Fibroblast of gingiva (primary cell): ENCODE results near the gene USP32.
"Not testable (repeated sequence)": the region's sequence is repeated elsewhere in the genome, so short reads cannot be mapped to it uniquely, and the experiment has no call there.

Experiments used
- DNase-seq: peaks from one replicate; pipeline ENCODE4 v3.0.0-alpha.2; 2011; ENCODE audit warnings: low read depth

The USP32 gene, protein sequence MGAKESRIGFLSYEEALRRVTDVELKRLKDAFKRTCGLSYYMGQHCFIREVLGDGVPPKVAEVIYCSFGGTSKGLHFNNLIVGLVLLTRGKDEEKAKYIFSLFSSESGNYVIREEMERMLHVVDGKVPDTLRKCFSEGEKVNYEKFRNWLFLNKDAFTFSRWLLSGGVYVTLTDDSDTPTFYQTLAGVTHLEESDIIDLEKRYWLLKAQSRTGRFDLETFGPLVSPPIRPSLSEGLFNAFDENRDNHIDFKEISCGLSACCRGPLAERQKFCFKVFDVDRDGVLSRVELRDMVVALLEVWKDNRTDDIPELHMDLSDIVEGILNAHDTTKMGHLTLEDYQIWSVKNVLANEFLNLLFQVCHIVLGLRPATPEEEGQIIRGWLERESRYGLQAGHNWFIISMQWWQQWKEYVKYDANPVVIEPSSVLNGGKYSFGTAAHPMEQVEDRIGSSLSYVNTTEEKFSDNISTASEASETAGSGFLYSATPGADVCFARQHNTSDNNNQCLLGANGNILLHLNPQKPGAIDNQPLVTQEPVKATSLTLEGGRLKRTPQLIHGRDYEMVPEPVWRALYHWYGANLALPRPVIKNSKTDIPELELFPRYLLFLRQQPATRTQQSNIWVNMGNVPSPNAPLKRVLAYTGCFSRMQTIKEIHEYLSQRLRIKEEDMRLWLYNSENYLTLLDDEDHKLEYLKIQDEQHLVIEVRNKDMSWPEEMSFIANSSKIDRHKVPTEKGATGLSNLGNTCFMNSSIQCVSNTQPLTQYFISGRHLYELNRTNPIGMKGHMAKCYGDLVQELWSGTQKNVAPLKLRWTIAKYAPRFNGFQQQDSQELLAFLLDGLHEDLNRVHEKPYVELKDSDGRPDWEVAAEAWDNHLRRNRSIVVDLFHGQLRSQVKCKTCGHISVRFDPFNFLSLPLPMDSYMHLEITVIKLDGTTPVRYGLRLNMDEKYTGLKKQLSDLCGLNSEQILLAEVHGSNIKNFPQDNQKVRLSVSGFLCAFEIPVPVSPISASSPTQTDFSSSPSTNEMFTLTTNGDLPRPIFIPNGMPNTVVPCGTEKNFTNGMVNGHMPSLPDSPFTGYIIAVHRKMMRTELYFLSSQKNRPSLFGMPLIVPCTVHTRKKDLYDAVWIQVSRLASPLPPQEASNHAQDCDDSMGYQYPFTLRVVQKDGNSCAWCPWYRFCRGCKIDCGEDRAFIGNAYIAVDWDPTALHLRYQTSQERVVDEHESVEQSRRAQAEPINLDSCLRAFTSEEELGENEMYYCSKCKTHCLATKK (N-terminal part only)

GRCh38 chr17:60392042-60392844, at the start of gene USP32:
Gene USP32, minus strand, starts transcription at chr17:60392133. Its CDS starts 194 bp downstream, at chr17:60391939.
- DNase-seq, result peak; percentile 100

DNA sequence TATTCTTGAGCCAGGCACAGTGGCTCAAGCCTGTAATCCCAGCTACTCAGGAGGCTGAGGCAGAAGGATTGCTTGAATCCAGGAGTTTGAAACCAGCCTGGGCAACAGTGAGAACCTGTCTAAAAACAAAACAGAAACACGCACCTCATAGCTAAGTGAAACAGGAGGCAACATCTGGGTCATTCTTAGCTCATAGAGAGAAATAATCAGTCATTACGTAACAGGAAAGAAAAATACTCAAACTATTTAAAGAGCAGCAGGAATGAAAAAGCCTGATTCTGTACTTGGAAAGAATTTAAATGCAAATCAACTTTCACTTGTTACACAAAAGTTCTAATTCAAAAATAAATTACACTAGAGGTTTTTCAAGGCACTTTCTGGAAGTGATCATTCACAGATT, 47.6 kb upstream of the USP32 start:
- DNase-seq, result peak; percentile 42

- no peak for DNase-seq
These were observed 44.7 kb upstream of the USP32 start for GRCh38 chr17:60436676-60437075.

GRCh38 chr17:60435244-60436167, 43.6 kb upstream of the USP32 start:
- DNase-seq, result peak; percentile 88

- not testable (repeated sequence) for DNase-seq
These were observed 41.4 kb upstream of the USP32 start for GRCh38 chr17:60433021-60433997.

DNA sequence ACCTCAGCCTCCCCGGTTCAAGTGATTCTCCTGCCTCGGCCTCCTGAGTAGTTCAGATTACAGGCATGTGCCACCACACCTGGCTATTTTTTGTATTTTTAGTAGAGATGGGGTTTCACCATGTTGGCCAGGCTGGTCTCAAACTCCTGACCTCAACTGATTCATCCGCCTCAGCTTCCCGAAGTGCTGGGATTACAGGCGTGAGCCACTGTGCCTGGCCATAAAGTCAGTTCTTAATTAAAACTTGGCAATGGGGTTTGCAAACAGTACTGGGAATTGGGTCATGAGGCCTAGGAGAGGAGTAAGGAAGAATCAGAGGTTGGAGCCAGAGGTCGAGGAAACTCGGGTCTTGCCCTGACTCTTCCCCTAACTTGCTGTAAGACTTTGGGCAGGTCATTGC, 38.6 kb upstream of the USP32 start:
- DNase-seq, result not testable (repeated sequence)

DNA sequence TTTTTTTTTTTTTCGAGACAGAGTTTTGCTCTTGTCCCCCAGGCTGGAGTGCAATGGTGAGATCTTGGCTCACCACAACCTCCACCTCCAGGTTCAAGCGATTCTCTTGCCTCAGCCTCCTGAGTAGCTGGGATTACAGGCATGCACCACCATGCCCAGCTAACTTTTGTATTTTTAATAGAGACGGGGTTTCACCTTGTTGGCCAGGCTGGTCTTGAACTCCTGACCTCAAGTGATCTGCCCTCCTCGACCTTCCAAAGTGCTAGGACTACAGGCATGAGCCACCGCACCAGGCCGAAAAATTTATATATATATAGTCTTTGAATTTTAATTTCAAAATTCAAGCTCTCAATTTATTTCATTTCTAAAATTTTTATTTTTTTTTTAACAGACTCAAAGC, 36.6 kb upstream of the USP32 start:
- not testable (repeated sequence) for DNase-seq

- DNase-seq, result no peak
These were observed 34.7 kb upstream of the USP32 start for GRCh38 chr17:60426596-60426995.

- DNase-seq, result no peak
These were observed 33.7 kb upstream of the USP32 start for GRCh38 chr17:60425626-60426025.

DNA sequence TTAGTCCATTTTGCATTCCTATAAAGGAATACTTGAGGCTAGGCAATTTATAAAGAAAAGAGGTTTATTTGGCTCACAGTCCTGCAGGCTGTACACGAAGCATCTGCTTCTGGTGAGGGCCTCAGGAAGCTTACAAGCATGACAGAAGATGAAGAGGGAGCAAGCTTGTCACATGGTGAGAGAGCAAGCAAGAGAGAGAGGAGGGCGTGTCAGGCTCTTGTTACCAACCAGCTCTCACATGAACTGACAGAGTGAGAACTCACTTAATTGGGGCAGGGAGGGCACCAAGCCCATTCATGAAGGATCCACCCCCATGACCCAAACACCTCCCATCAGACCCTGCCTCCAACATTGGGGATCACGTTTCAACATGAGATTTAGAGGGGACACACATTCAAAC, 31.9 kb upstream of the USP32 start:
- no peak for DNase-seq

DNA sequence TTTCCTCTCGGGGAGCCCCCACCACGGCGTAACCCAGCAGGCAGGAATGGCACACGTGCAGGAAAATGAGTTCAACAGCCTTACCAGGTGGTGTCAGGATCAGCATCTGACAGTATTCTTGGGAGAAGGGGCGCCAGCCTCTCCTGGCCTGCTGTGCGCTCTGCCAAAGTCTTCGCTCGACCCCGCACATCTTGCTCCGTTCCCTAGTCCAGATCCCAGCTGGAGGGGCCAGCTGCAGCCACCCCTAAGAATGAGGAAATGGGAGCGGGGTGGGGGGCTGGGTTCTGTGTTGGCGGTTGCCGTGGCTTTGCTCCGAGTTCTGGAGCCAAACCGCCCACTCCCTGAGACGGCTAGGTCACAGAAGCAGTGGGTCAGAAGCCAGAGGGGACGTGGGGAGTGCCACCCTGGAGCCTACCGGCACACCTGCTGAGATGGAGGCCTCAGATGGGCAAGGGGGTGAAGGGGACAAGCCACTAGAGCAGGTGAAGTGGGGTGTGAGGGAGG, 30.3 kb upstream of the USP32 start, which contains the start of gene CHCT1:
Gene CHCT1, plus strand, starts transcription at position 328 of the 504 bp plus-strand sequence. Its CDS starts 104 bp downstream, at position 432.
- no peak for DNase-seq

DNA sequence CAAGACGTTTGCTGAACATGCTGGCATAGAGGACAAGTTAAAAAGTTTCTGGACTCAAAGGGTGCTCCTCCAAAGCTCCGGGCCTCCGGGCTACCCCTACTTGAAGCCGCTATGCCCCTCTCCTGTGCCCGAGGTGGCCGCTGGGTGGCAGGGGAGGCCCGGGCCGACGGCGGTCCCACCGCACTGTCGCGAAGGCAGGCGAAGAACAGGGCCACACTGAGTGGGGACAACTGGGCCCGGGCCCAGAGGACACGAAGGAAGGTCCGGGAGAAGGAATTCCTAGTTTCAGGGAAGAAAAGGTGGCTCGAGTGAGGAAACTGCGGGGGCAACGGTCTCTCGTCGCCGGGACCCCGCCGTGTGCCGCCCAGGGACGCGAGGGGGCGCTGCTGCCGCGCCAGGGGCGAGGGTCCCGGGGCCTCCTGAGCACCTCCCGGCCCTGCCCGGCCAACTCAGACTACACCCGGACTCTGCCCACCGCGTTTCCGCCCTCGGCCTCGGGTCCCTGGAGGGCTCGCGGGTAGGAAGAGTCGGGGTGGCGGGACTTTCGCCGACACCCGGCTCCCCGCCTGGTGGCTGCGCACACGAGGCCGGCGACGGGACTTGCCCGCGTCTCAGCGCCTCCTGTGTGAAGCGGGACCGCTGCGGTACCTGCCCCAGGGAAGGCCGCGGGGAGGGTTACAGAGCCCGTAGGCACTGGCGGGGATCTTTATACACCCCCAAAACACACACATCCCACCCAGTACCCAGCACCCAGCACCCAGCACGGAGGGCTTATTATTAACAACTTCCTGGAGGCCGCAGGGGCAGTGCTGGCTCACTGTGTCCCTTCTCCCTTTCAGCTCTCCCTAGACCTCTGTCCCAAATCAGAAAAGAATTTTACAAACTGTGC, 29.6 kb upstream of the USP32 start:
- DNase-seq, result peak; percentile 64

DNA sequence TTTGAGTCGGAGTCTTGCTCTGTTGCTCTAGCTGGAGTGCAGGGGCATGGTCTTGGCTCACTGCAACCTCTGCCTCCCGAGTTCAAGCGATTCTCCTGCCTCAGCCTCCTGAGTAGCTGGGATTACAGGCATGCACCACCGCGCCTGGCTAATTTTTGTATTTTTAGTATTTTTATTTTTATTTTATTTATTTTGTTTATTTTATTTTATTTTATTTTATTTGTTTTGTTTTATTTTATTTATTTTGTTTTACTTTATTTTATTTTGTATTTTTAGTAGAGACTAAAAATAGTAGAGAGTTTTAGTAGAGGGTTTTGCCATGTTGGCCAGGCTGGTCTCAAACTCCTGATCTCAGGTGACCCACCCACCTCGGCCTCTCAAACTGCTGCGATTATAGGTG, 27.9 kb upstream of the USP32 start:
- DNase-seq, result not testable (repeated sequence)

- not testable (repeated sequence) for DNase-seq
These were observed 27.1 kb upstream of the USP32 start for GRCh38 chr17:60419003-60419402.

GRCh38 chr17:60416368-60416925, 24.5 kb upstream of the USP32 start:
- no peak for DNase-seq

DNA sequence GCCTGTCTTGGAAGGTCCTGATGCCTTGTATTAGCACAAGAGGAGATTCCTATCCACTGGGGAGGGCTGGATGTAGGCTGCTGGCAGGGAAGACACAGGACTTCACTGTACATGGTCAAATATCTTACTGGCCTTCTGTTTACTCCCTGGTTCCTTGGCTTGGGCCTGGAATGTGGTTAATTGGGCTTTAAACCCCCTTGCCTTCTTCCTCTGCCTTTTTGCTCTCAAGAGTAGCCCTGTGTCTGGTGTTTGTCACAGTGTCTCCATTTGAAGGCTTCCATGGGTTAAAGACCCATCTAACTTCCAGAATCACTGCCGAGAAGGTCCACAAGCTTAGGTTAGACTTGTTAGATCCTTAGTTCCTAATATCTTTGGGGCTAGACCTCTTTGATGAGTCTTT, 23.2 kb upstream of the USP32 start:
- DNase-seq, result no peak

DNA sequence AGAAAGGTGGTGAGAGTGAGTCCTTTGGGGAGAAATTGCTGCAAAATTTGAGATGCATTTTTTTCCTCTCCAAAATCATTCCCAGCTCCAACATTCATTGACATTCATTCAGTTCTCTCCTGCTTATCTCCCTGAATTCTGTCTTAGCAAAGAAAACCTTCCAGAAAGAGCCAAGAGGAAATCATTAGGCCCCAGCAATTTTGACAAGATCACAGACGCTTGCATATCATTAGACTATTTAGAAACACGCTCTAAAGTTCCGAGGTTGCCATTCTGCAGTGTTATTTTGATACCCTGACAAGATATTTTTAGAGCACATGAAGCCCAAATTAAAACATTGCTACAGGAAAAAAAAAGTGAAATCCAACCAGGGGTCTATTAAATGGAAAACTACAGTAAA, 20.8 kb upstream of the USP32 start:
- DNase-seq, result no peak
